GM18909 (cell line): ENCODE results near the gene B3GALT6.

Experiments used
- ATAC-seq: cut with Tn5 transposase; IDR thresholded peaks from one replicate; pipeline ENCODE4 v1.9.1; 2021; ENCODE audit warnings: mild to moderate bottlenecking; ENCODE audit not compliant: unreplicated experiment, poor library complexity

The B3GALT6 gene

GRCh38 chr1:1215080-1215676 is 16.9 kb upstream of the B3GALT6 start:
- ATAC-seq: no peak

- no peak for ATAC-seq
These were observed 16.0 kb upstream of the B3GALT6 start for GRCh38 chr1:1215881-1216605.

GRCh38 chr1:1216770-1217620 is 15.0 kb upstream of the B3GALT6 start:
- ATAC-seq: no peak

GRCh38 chr1:1217621-1218523 is 14.2 kb upstream of the B3GALT6 start:
- ATAC-seq: no peak

GRCh38 chr1:1218524-1219200 is 13.4 kb upstream of the B3GALT6 start:
- no peak for ATAC-seq

GRCh38 chr1:1219341-1219740 is 12.7 kb upstream of the B3GALT6 start:
- no peak for ATAC-seq

GRCh38 chr1:1220197-1220596 is 11.8 kb upstream of the B3GALT6 start:
- no peak for ATAC-seq

- ATAC-seq: no peak
These were observed 10.0 kb upstream of the B3GALT6 start for GRCh38 chr1:1221887-1222574.

- no peak for ATAC-seq
These were observed 9.3 kb upstream of the B3GALT6 start for GRCh38 chr1:1222575-1223225.

- ATAC-seq: no peak
These were observed 8.7 kb upstream of the B3GALT6 start for GRCh38 chr1:1223321-1223720.

- ATAC-seq: no peak
These were observed 8.1 kb upstream of the B3GALT6 start for GRCh38 chr1:1223891-1224290.

GRCh38 chr1:1225238-1225845 is 6.7 kb upstream of the B3GALT6 start:
- no peak for ATAC-seq

- no peak for ATAC-seq
These were observed 6.1 kb upstream of the B3GALT6 start for GRCh38 chr1:1225913-1226312.

- ATAC-seq: no peak
These were observed 5.3 kb upstream of the B3GALT6 start for GRCh38 chr1:1226566-1227362.

- no peak for ATAC-seq
These were observed 4.7 kb upstream of the B3GALT6 start for GRCh38 chr1:1227386-1227785.

GRCh38 chr1:1228187-1228586 is 3.9 kb upstream of the B3GALT6 start:
- no peak for ATAC-seq

GRCh38 chr1:1228596-1229321 is 3.3 kb upstream of the B3GALT6 start:
- ATAC-seq: no peak
